Mesothelial cell of epicardium (in vitro differentiated cells): ENCODE data around the gene PTX4. TPM values are rescaled to one million over a fixed set of nuclear protein-coding genes. Genes with fewer than 3 reads are reported as not detected.

Experiments
- DNase-seq, 2 experiments: peaks; one replicate each; pipeline ENCODE4 v3.0.0; 2021; ENCODE audit warnings: low spot score in 2 of 2; ENCODE audit not compliant: unreplicated experiment in 2 of 2
- H3K27ac Mint-ChIP-seq: 2 replicates; pipeline ENCODE4 v1.8.0; 2021; ENCODE audit warnings: mixed read lengths
- H3K27me3 Mint-ChIP-seq: 2 replicates; pipeline ENCODE4 v1.8.0; 2021; ENCODE audit warnings: low read depth, mixed read lengths
- H3K36me3 Mint-ChIP-seq: 2 replicates; pipeline ENCODE4 v1.8.0; 2021; ENCODE audit warnings: mixed read lengths
- H3K4me1 Mint-ChIP-seq: 2 replicates; pipeline ENCODE4 v1.8.0; 2021; ENCODE audit warnings: mixed read lengths
- H3K4me3 Mint-ChIP-seq: 2 replicates; pipeline ENCODE4 v1.8.0; 2021; ENCODE audit warnings: mild to moderate bottlenecking, moderate library complexity, mixed read lengths
- H3K9me3 Mint-ChIP-seq: 2 replicates; pipeline ENCODE4 v1.8.0; 2021; ENCODE audit warnings: mixed read lengths
- total RNA-seq: library from RNA; stranded (reverse); gene quantifications from 3 replicates; pipeline ENCODE4 v1.2.1, GENCODE V29; 2021
- TF ChIP-seq, protein P1 (sequence below): fragments of 200-600 bp; sonication (generic); IDR thresholded peaks from one replicate; pipeline ENCODE4 v1.5.0; 2021; ENCODE audit warnings: antibody characterized with exemption; ENCODE audit not compliant: unreplicated experiment

The PTX4 gene
- total RNA-seq, 1 donor from 2014 or later, result not detected

- H3K27me3 Mint-ChIP-seq, result no peaks in the 10 kb centered on the region
- no peaks in the 10 kb centered on the region for H3K4me1 Mint-ChIP-seq
- H3K9me3 Mint-ChIP-seq, result no peaks in the 10 kb centered on the region
- no peak overlapping the region for H3K4me3 Mint-ChIP-seq
- no peak for DNase-seq
- TF ChIP-seq, protein P1, sequence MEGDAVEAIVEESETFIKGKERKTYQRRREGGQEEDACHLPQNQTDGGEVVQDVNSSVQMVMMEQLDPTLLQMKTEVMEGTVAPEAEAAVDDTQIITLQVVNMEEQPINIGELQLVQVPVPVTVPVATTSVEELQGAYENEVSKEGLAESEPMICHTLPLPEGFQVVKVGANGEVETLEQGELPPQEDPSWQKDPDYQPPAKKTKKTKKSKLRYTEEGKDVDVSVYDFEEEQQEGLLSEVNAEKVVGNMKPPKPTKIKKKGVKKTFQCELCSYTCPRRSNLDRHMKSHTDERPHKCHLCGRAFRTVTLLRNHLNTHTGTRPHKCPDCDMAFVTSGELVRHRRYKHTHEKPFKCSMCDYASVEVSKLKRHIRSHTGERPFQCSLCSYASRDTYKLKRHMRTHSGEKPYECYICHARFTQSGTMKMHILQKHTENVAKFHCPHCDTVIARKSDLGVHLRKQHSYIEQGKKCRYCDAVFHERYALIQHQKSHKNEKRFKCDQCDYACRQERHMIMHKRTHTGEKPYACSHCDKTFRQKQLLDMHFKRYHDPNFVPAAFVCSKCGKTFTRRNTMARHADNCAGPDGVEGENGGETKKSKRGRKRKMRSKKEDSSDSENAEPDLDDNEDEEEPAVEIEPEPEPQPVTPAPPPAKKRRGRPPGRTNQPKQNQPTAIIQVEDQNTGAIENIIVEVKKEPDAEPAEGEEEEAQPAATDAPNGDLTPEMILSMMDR, result no peak
- H3K36me3 Mint-ChIP-seq, result no peaks in the 10 kb centered on the region
- H3K27ac Mint-ChIP-seq, result no peak overlapping the region
Observed at GRCh38 chr16:1437606-1438005, 51.1 kb downstream of the PTX4 start.

- H3K4me3 Mint-ChIP-seq, result no peak overlapping the region
- no peak overlapping the region for H3K27ac Mint-ChIP-seq
- TF ChIP-seq, protein P1, result no peak
- no peaks in the 10 kb centered on the region for H3K9me3 Mint-ChIP-seq
- H3K36me3 Mint-ChIP-seq, result no peaks in the 10 kb centered on the region
- H3K27me3 Mint-ChIP-seq, result no peaks in the 10 kb centered on the region
- no peaks in the 10 kb centered on the region for H3K4me1 Mint-ChIP-seq
- no peak for DNase-seq
Observed at GRCh38 chr16:1436731-1437355, 51.9 kb downstream of the PTX4 start.

GRCh38 chr16:1435921-1436697 is 52.6 kb downstream of the PTX4 start:
- Mint-ChIP-seq H3K4me1 (no peaks in the 10 kb centered on the region), H3K4me3 (no peak overlapping the region), H3K36me3 (no peaks in the 10 kb centered on the region), H3K27ac (no peak overlapping the region), H3K9me3 (no peaks in the 10 kb centered on the region), H3K27me3 (no peaks in the 10 kb centered on the region)
- DNase-seq, result no peak
- TF ChIP-seq, protein P1, result no peak

Other genes with a start within 250 kb of the PTX4 start
- not detected in 3 replicates for gene TPSAB1, start 248.2 kb downstream of the PTX4 start, total RNA-seq
- not detected in 3 replicates for gene TPSD1, start 232.9 kb downstream of the PTX4 start, total RNA-seq
- gene UBE2I, start 179.3 kb downstream of the PTX4 start, total RNA-seq, result 205 to 214 TPM (median 208 TPM) in 3 replicates
- gene BAIAP3, start 155.3 kb downstream of the PTX4 start, total RNA-seq, result 1.3 to 2.4 TPM (median 2.3 TPM) in 3 replicates
- 42.1 to 43.7 TPM (median 42.7 TPM) in 3 replicates for gene TSR3, start 137.1 kb downstream of the PTX4 start, total RNA-seq
- gene GNPTG, start 137.0 kb downstream of the PTX4 start, total RNA-seq, result 47.8 to 52.9 TPM (median 48.4 TPM) in 3 replicates
- 38.3 to 43.6 TPM (median 40.2 TPM) in 3 replicates for gene UNKL, start 74.2 kb downstream of the PTX4 start, total RNA-seq
- 12.9 to 14.6 TPM (median 14.2 TPM) in 3 replicates for gene UQCC4, start 68.2 kb downstream of the PTX4 start, total RNA-seq
- gene PERCC1, start 57.9 kb downstream of the PTX4 start, total RNA-seq, result not detected in 3 replicates
- gene CCDC154, start 44.4 kb downstream of the PTX4 start, total RNA-seq, result 3.9 to 5.6 TPM (median 4.2 TPM) in 3 replicates
- 94.5 to 96.1 TPM (median 94.6 TPM) in 3 replicates for gene CLCN7, start 13.9 kb downstream of the PTX4 start, total RNA-seq
- 66.7 to 70.2 TPM (median 69.8 TPM) in 3 replicates for gene TELO2, start 4.4 kb upstream of the PTX4 start, total RNA-seq
- gene TMEM204, start 44.7 kb upstream of the PTX4 start, total RNA-seq, result 6.6 to 7.7 TPM (median 6.9 TPM) in 3 replicates
- 60.3 to 63.5 TPM (median 62.9 TPM) in 3 replicates for gene IFT140, start 123.1 kb upstream of the PTX4 start, total RNA-seq
- 42.5 to 44.8 TPM (median 43.2 TPM) in 3 replicates for gene CRAMP1, start 123.4 kb upstream of the PTX4 start, total RNA-seq
- 72.9 to 78.3 TPM (median 73.9 TPM) in 3 replicates for gene JPT2, start 189.3 kb upstream of the PTX4 start, total RNA-seq
- 162 to 182 TPM (median 162 TPM) in 3 replicates for gene MAPK8IP3, start 217.3 kb upstream of the PTX4 start, total RNA-seq